Activated gamma-delta T cell treated with Interleukin-2 at 50 U/mL for 16 hours (primary cell): ENCODE data around the gene KAT6B.
"Not testable (repeated sequence)": the region's sequence is repeated elsewhere in the genome, so short reads cannot be mapped to it uniquely, and the experiment has no call there.

ENCODE experiments used
- DNase-seq: peaks from one replicate; pipeline ENCODE4 v3.0.0-alpha.2; 2020

KAT6B gene

GRCh38 chr10:74863551-74863950, 37.2 kb downstream of the KAT6B start:
- no peak for DNase-seq

- no peak for DNase-seq
Observed at GRCh38 chr10:74867351-74867750, 41.0 kb downstream of the KAT6B start.

DNA sequence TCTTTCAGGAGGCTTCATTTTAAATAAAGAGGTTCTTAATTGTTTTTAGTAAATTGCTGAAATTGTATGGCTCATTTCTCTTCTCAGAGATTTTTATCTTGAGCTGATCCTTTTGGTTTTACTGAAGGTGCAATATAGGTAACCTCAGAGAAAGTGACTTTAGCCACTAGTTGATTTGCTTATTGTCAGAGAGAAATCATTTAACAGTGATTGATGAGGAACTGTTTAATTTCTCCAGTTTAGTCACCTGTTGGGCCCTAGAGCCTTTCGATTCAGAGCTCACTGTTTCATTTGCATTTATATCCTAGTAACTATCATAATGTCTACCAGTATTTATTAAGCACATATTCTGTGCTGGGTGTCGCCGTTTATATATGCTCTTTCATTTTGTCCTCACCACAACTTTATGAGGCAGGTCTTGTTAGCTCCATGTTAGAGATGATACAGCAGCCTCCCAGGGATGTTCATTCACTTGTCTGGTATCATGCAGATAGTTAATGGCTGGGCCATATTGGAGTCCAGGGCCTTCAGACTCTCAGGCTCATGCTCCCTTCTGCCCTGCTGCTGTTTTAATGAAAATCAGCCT, 42.1 kb downstream of the KAT6B start:
- no peak for DNase-seq

GRCh38 chr10:74869635-74870034, 43.2 kb downstream of the KAT6B start:
- DNase-seq: no peak

DNA sequence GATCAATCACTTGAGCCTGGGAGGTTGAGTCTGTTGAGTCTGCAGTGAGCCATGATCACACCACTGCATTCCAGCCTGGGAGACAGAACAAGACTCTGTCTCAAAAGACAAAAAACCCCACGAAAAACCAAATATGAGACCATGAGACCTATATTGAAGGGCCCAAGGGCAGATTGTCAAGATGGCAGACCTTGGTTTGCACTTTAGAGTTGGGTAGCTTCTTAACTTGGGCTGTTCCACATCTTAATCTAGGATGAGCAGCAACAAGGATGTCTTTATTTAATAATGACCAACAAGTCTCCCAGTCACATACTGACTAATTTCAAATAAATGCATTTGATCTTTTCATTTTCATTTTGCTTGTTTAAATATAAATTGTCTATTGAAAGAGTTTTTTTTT, 43.8 kb downstream of the KAT6B start:
- no peak for DNase-seq

DNA sequence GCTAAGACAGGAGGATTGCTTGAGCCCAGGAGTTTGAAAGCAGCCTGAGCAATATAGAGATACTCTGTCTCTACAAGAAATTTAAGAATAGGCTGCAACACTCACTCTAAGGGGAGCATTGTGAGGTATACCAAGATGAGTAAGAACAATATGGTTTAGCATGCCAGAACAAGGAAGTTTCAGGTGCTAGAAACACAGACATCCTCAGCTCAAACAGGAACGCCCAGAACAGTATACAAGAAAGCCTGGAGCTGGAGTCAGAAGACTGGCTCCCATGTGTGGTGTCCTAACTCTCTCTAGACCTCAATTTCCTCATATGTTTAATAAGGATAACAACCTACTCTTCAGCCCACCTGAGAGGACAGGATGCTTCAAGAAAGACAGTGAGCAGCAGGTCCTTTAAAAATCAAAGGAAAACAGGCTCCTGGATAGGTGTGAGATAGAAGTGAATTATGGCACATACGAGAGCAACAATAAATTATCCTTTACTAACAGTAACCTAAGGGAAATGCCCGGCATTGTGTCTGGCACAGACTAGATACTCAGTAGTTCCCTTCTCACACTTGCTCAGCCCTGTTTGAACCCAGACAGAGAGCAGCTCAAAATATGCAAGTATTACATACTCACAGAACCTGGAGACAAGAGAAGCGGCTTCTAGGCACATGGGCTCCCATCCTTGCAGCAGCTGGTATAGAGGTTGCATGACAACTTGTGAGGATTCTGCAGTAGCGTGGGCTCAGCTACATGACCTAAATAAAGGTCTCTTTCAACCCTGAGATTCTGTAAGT, 45.4 kb downstream of the KAT6B start:
- no peak for DNase-seq

GRCh38 chr10:74873803-74874454, 47.5 kb downstream of the KAT6B start:
- no peak for DNase-seq

DNA sequence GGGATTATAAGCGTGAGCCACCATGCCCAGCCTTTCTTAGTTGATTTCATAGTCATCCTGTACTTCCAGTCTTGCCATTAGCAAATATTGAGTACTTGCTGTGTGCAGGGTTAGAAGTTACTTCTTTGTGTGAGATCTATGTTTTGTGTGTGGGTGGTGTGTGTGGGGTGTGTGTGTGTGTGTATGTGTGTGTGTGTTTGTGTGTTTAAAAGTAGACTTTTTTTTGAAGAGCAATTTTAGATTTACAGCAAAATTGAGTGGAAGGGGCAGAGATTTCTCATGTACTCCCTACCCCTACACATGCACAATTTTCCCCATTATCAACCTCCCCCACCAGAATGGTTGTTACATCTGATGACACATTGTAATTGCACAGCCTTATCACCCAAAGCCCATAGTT, 48.2 kb downstream of the KAT6B start:
- no peak for DNase-seq

- no peak for DNase-seq
Observed at GRCh38 chr10:74875068-74875467, 48.7 kb downstream of the KAT6B start.

DNA sequence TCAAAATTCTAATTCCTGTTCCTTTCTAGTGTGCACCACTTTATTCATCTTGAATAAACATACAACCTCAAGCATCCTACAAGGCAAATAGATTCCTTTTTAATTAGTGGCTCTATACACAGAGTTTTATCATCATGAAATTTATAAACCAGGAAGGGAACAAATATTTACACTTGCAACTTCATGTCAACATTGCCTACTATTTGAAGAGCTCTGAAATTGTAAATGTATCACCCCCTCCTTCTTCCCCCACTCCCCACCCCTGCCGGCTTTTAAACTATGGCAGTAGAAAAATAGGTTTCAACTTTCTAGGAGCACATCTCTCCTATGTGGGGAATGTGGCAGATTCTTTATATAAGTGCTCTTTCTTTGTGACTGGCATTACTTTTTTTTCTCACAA, 49.6 kb downstream of the KAT6B start:
- no peak for DNase-seq

DNA sequence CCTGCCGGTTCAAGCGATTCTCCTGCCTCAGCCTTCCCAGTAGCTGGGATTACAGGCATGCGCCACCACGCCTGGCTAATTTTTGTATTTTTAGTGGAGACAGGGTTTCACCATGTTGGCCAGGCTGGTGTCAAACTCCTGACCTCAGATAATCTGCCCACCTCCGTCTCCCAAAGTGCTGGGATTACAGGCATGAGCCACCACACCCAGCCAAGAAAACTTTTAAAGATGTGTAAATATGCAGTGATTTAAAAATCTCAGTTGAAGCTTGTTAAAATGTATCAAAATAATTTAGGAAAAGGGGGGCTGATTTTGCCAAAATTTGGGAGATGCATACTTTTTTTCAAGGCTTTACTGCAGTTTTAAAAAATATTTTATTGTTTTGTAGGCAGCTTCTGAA, 50.7 kb downstream of the KAT6B start:
- not testable (repeated sequence) for DNase-seq

DNA sequence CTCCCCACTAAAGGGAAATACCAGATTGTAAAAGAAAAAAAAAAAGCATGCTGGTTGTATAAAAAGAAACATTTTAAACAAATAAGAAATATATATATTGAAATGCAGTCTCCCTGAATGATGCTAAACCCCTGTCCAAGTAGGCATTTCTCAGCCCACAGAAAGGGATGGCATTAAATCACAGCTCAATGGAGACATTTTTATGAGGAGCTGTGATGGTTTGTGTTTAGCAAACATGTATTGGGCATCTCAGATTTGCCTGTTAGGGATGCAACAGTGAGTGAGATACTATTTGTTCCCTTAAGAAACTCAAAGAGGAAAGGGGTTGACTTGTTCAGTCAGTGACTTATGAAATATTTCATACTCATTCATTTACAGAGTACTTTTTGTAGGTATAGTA, 51.5 kb downstream of the KAT6B start:
- DNase-seq: no peak

GRCh38 chr10:74880041-74880440, 53.6 kb downstream of the KAT6B start:
- DNase-seq: no peak

- no peak for DNase-seq
Observed at GRCh38 chr10:74881253-74881884, 55.0 kb downstream of the KAT6B start.

GRCh38 chr10:74882427-74882826, 56.0 kb downstream of the KAT6B start:
- DNase-seq: no peak

GRCh38 chr10:74882831-74883230, 56.4 kb downstream of the KAT6B start:
- DNase-seq: no peak

DNA sequence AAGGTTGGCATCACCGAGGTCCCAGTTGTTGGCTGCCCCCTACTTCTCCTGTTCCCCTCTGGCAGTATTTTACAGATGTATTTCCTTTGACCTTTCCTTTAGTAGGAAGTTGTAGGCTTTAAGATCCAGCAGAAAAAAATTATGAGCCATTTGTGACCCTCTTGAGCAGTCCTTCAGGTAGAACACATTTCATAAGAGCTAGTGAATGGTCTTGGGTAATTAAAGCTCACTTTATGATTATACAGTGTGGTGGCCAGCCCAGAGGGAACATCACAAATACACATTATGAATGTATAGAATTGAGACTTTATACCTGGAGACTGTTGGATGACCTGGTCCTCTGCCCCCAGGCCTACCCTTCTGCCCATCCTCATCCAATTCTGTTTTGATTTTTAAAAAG, 57.0 kb downstream of the KAT6B start:
- DNase-seq: no peak

DNA sequence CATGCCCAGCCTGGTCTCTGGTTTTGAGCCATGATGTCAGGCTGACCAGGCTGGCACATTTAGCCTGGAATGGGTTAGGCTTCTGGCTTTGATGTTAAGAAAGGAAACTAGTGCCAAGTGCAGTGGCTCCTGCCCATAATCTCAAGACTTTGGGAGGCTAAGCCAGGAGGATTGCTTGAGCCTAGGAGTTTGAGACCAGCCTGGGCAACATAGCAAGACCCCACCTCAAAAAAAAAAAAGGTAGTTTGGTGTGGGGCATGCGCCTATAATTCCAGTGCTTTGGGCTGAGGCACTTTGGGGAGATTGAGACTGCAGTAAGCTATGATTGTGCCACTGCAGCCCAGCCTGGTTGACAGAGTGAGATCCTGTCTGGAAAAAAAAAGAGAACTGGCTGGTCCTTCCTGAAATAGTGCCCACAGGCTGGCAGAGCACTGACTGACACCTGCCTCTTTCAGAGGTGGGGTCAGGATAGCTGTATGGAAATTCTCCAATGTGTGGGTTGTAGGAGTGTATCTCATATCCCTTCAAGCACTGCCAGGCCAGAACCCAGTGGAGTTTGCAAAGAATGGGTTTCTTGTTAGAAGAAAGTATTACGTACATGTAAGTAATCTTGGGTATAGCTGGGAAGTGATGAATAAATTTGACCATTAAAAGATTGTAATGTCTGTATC, 61.3 kb downstream of the KAT6B start:
- no peak for DNase-seq

DNA sequence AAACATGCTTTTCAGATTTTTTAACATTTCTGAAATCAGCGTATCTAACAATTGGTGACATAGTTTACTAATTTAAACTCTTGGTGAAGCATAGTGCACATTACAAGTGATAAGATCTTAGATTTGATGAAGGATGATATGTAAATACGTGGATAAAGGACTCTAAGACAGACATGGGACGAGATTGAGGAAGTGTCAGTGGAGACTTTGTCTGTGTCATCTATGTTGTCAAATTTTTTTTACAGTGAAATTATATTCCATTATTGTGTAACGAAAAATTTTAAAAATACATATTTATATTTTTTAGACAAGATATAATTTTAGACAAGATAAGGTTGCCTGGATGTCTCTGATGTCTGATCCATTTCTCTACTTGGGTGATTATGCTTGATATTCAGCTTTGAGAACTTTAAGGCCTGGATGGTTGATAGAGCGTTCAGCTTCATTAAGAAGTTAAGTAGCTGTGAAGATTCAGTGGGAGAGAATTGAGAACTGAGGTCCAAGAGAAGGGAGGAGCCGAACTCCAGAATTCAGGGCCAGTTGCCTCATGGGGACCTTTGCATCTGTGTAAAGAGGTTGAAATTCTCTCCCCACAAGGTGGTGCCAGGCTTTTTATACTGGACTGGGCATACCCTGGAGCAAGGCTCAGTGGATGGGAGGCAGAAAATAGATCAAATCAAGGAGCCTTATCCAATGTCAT, 62.7 kb downstream of the KAT6B start:
- DNase-seq: no peak

- no peak for DNase-seq
Observed at GRCh38 chr10:74889662-74889998, 63.2 kb downstream of the KAT6B start.

DNA sequence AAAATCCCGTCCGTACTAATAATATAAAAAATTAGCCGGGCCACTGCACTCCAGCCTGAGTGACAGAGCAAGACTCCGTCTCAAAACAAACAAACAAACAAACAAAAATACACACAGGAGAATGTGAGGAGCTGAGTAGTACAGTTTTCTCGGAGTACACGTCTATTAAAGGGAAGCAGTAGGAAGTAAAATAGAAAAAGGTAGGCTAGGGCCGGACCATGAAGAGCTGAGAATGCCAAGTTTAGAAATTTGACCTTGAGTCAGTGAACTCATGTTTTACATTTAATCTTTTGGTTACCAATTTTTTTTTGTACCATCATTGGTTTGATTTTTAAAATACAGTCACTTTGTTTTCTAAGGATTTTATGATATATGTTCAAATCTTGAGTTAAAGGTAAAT, 64.1 kb downstream of the KAT6B start:
- DNase-seq: no peak

GRCh38 chr10:74891053-74891452, 64.7 kb downstream of the KAT6B start:
- DNase-seq: no peak

DNA sequence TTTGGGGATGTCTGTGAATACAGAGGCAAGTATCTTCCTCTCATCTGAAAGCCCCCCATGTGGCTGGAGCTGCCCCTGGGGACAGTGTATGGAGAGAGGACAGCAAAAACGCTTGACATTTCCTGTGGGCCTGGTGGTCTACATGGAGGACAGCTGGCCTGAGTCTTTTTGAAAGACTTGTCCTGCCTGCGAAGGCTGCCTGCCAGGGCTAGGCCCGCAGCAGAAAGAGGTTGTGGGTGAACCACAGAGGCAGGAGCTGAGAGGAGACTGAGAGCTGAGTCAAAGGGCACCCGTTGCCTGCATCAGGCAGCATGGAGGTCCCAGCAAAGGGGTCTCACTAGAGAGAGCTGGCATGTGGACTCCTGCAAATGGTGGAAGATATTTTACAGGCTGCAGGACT, 66.4 kb downstream of the KAT6B start:
- DNase-seq: no peak
